SK-N-SH (cell line): ENCODE results near the gene HOXB7. TPM values are rescaled to one million over a fixed set of nuclear protein-coding genes. Genes with fewer than 3 reads are reported as not detected.

ENCODE experiments used
- CTCF ChIA-PET: fragments of 300-600, 350-600 bp; formaldehyde crosslinking; extraction: SDS; loops from one replicate; lab custom pipeline; 2021; lab: Yijun Ruan, JAX
- POLR2A ChIA-PET: fragments of 350-600 bp; sonication (Branson Sonifier 250); formaldehyde crosslinking; extraction: SDS; loops from one replicate; lab custom pipeline; 2020; ENCODE audit warnings: antibody characterized with exemption, inconsistent platforms; lab: Yijun Ruan, JAX
- DNase-seq: peaks from one replicate; pipeline ENCODE4 v3.0.0; 2012
- H2AFZ ChIP-seq: fragments of 200-600 bp; sonication (generic); 2 replicates; pipeline ENCODE4 v1.8.1; 2016; ENCODE audit warnings: antibody characterized with exemption, mild to moderate bottlenecking, low read depth
- H3F3A ChIP-seq: fragments of 200-600 bp; sonication (generic); replicated peaks from 2 replicates; pipeline ENCODE3; 2016; ENCODE audit warnings: antibody characterized with exemption, mild to moderate bottlenecking; ENCODE audit not compliant: insufficient read depth
- H3K27ac ChIP-seq, 2 experiments: fragments of 200-500 bp in 1 of 2; fragments of 200-600 bp in 1 of 2; sonication (Bioruptor generic) in 1 of 2; sonication (generic), shearing (Covaris generic) in 1 of 2; 2 replicates each; pipeline versions ENCODE4 v1.5.1 to v1.6.1; 2014 to 2016; ENCODE audit warnings: low read depth in 2 of 2, inconsistent platforms in 1 of 2, low read length in 1 of 2, mild to moderate bottlenecking in 1 of 2, mixed read lengths in 1 of 2
- H3K27me3 ChIP-seq: fragments of 200-600 bp; sonication (generic), shearing (Covaris generic); 2 replicates; pipeline ENCODE4 v1.6.1; 2016; ENCODE audit warnings: mixed run types; ENCODE audit not compliant: insufficient read depth
- H3K36me3 ChIP-seq, 2 experiments: fragments of 200-500 bp in 1 of 2; fragments of 200-600 bp in 1 of 2; sonication (Bioruptor generic) in 1 of 2; sonication (generic) in 1 of 2; replicated peaks in 1 of 2; 2 replicates each; pipeline versions ENCODE3 to v1.5.1; 2014 to 2016; ENCODE audit warnings: low read length in 1 of 2, mild to moderate bottlenecking in 1 of 2; ENCODE audit not compliant: insufficient read depth in 2 of 2, control insufficient read depth in 1 of 2
- H3K4me1 ChIP-seq, 2 experiments: fragments of 200-500 bp in 1 of 2; fragments of 200-600 bp in 1 of 2; sonication (Bioruptor generic) in 1 of 2; sonication (generic), shearing (Covaris generic) in 1 of 2; 2 replicates each; pipeline versions ENCODE4 v1.5.1 to v1.6.1; 2014 to 2016; ENCODE audit warnings: low read depth in 1 of 2, low read length in 1 of 2, mixed run types in 1 of 2; ENCODE audit not compliant: insufficient read depth in 2 of 2, control insufficient read depth in 1 of 2
- H3K4me2 ChIP-seq: fragments of 200-600 bp; sonication (generic), shearing (Covaris generic); 2 replicates; pipeline ENCODE4 v1.6.1; 2017; ENCODE audit warnings: mixed run types
- H3K4me3 ChIP-seq, 2 experiments: fragments of 200-500 bp in 1 of 2; fragments of 200-600 bp in 1 of 2; sonication (Bioruptor generic) in 1 of 2; sonication (generic), shearing (Covaris generic) in 1 of 2; 2 replicates each; pipeline versions ENCODE4 v1.5.1 to v1.8.1; 2014 to 2016; ENCODE audit warnings: low read depth in 2 of 2, inconsistent platforms in 1 of 2, low read length in 1 of 2, mild to moderate bottlenecking in 1 of 2, mixed read lengths in 1 of 2, moderate library complexity in 1 of 2
- H3K79me2 ChIP-seq: fragments of 200-600 bp; sonication (generic); 2 replicates; pipeline ENCODE4 v1.8.1; 2017; ENCODE audit warnings: mild to moderate bottlenecking; ENCODE audit not compliant: insufficient read depth
- H3K9ac ChIP-seq: fragments of 200-600 bp; sonication (generic); 2 replicates; pipeline ENCODE4 v1.6.1; 2017; ENCODE audit warnings: mixed run types
- H3K9me2 ChIP-seq: fragments of 200-600 bp; sonication (generic); 2 replicates; pipeline ENCODE4 v1.6.1; 2017; ENCODE audit warnings: mixed run types
- H3K9me3 ChIP-seq: fragments of 200-600 bp; sonication (generic); 2 replicates; pipeline ENCODE4 v1.6.1; 2017; ENCODE audit warnings: mixed run types, mild to moderate bottlenecking, moderate library complexity
- H4K20me1 ChIP-seq: fragments of 200-600 bp; sonication (generic); 2 replicates; pipeline ENCODE4 v1.6.1; 2017; ENCODE audit warnings: mild to moderate bottlenecking, mixed run types; ENCODE audit not compliant: insufficient read depth
- CHD2 ChIP-seq: fragments of 150-350 bp; IDR thresholded peaks from 2 replicates; pipeline ENCODE4 v1.6.1; 2018; ENCODE audit warnings: low read length; ENCODE audit not compliant: partially characterized antibody
- ELF1 ChIP-seq: IDR thresholded peaks from 2 replicates; pipeline ENCODE4 v1.4.0; 2012
- EP300 ChIP-seq, 2 experiments: IDR thresholded peaks; 2 replicates each; pipeline versions ENCODE4 v1.4.0 to v1.6.1; 2012; ENCODE audit warnings: borderline replicate concordance in 1 of 2, low read depth in 1 of 2, low read length in 1 of 2
- FOSL2 ChIP-seq: IDR thresholded peaks from 2 replicates; pipeline ENCODE4 v1.4.0; 2012; ENCODE audit warnings: low read depth, mild to moderate bottlenecking, moderate library complexity, borderline replicate concordance
- FOXJ3 ChIP-seq: sonication (generic); formaldehyde crosslinking; IDR thresholded peaks from 2 replicates; pipeline ENCODE4 v1.5.1; 2020; ENCODE audit warnings: mild to moderate bottlenecking, missing genetic modification reagents
- GABPA ChIP-seq: IDR thresholded peaks from 2 replicates; pipeline ENCODE4 v1.4.0; 2012; ENCODE audit warnings: low read depth, mild to moderate bottlenecking
- MAX ChIP-seq: IDR thresholded peaks from 2 replicates; pipeline ENCODE4 v1.4.0; 2012; ENCODE audit warnings: low read depth
- MXI1 ChIP-seq: IDR thresholded peaks from 2 replicates; pipeline ENCODE4 v1.6.1; 2012; ENCODE audit warnings: mild to moderate bottlenecking, low read depth, low read length, improper control_type of control experiment
- PBX3 ChIP-seq: IDR thresholded peaks from 2 replicates; pipeline ENCODE4; 2012
- RAD21 ChIP-seq: IDR thresholded peaks from 2 replicates; pipeline ENCODE4 v1.6.1; 2012; ENCODE audit warnings: mild to moderate bottlenecking, low read length
- REST ChIP-seq: IDR thresholded peaks from 2 replicates; pipeline ENCODE4 v1.6.1; 2012; ENCODE audit warnings: mild to moderate bottlenecking, low read depth, low read length, moderate library complexity
- SMC3 ChIP-seq: IDR thresholded peaks from 2 replicates; pipeline ENCODE4 v1.6.1; 2012; ENCODE audit warnings: low read depth, low read length, improper control_type of control experiment
- USF1 ChIP-seq: IDR thresholded peaks from 2 replicates; pipeline ENCODE4 v1.4.0; 2012; ENCODE audit warnings: low read depth, borderline replicate concordance
- USF2 ChIP-seq: fragments of 150-350 bp; IDR thresholded peaks from 2 replicates; pipeline ENCODE4 v1.6.1; 2017; ENCODE audit warnings: antibody characterized with exemption, low read length, low read depth, borderline replicate concordance
- ZBTB33 ChIP-seq: IDR thresholded peaks from 2 replicates; pipeline ENCODE4 v1.4.0; 2012; ENCODE audit warnings: low read depth, borderline replicate concordance
- WGBS: methylation state at CpG from one replicate; pipeline ENCODE4 v1.1.6; 2017; ENCODE audit warnings: low lambda C conversion rate; 5-methylcytosine and 5-hydroxymethylcytosine counted together
- polyA plus RNA-seq, 3 experiments: library from polyadenylated mRNA; depleted of rRNA; stranded (reverse); fragments of >200 nt; gene quantifications; 2 replicates each; pipeline ENCODE4 v1.2.3, GENCODE V29; 2012

Gene HOXB7
- polyA plus RNA-seq, 1 of the 3 experiments (the other 2 are of a cell fraction) = not detected

GRCh38 chr17:48588528-48588927 lies 22.3 kb downstream of the HOXB7 start:
- H3K9ac ChIP-seq = no peak overlapping the region
- H4K20me1 ChIP-seq = no peaks in the 10 kb centered on the region
- H3F3A ChIP-seq = no peaks in the 10 kb centered on the region
- H3K9me3 ChIP-seq = no peaks in the 10 kb centered on the region
- H3K4me1 ChIP-seq = peaks cover 2 to 7% of the 10 kb centered on the region in 2 experiments; a peak in 1 of 4 replicates
- TF ChIP-seq EP300 (IDR thresholded peaks at IDR 0.05; ENCODE audit: borderline replicate concordance in 1 of 2, low read depth in 1 of 2, low read length in 1 of 2) = no peak
- no peak for TF ChIP-seq ZBTB33
- no peak for TF ChIP-seq SMC3
- no peak for TF ChIP-seq PBX3
- TF ChIP-seq FOXJ3 (CRISPR knock-in tag) = no peak
- TF ChIP-seq MAX = no peak
- TF ChIP-seq REST = no peak
- no peak for TF ChIP-seq FOSL2
- no peak for TF ChIP-seq USF1
- TF ChIP-seq USF2 = no peak
- no peak for TF ChIP-seq RAD21
- no peak for TF ChIP-seq GABPA
- no peak for TF ChIP-seq ELF1
- no peak for TF ChIP-seq CHD2
- TF ChIP-seq MXI1 = no peak
- WGBS = 13% methylated on average over 2 of the region's 2 CpGs
- CTCF ChIA-PET = interaction anchor here (0.8 to 3.3 kb wide), 10 partner anchors 18 to 640 kb away, joined by 3 to 20 read pairs (median 4); partner anchors contain the start of gene CDK5RAP3
- no peak for DNase-seq
- H3K27ac ChIP-seq = no peak overlapping the region
- H3K27me3 ChIP-seq = peaks cover 100% of the 10 kb centered on the region
- no peaks in the 10 kb centered on the region for H3K9me2 ChIP-seq
- H3K4me3 ChIP-seq = no peak overlapping the region
- POLR2A ChIA-PET = no interaction called here
- H3K79me2 ChIP-seq = no peaks in the 10 kb centered on the region
- H2AFZ ChIP-seq = no peak overlapping the region
- H3K4me2 ChIP-seq = no peak overlapping the region
- H3K36me3 ChIP-seq = no peaks in the 10 kb centered on the region
